T47D (cell line): Measurements from ENCODE around the gene ZDHHC19.
"Not testable (repeated sequence)": the region's sequence is repeated elsewhere in the genome, so short reads cannot be mapped to it uniquely, and the experiment has no call there.

ENCODE experiments used
- DNase-seq, 2 experiments: peaks; one replicate each; pipeline versions ENCODE4 v3.0.0 to v3.0.0-alpha.2; 2011 to 2012; ENCODE audit warnings: low read depth in 1 of 2, low spot score in 1 of 2
- JUND ChIP-seq: IDR thresholded peaks from 2 replicates; pipeline ENCODE4 v1.6.1; 2012; ENCODE audit warnings: low read depth
- in situ Hi-C: cut with HindIII; loops from 2 replicates; pipeline ENCODE4 v1.10.0; 2016; ENCODE audit warnings: low sequenced_read_pairs, low pct_unique_long_range_greater_than_20kb

ZDHHC19 gene

DNA sequence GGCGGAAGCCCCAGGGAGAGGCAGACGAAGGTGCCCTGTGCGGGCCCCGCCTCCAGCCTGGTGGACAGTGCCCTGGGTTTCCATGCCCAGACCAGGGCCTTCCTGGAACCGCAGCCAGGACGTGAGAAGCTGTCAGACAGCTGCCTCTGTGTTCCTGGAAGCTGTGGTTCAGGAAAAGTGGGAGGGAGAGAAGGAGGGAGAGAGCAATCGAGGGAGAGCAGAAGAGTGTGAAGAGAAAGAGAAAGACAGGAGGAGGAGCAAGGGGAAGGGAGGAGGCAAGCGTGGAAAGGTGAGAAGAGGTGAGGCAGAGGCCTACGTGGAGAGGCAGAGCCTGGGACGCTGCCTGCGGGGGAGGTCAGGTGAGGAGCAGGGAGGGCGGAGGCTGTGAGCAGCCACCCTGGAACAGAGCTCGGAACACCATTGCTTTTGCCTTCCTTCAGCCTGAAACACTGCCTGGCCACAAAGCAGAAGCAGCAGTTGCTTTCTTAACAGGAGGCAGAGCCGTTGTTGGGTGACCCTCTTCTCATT lies 18.6 kb downstream of the ZDHHC19 start:
- DNase-seq = peak in 1 of 2 experiments; percentile 93
- TF ChIP-seq JUND = no peak
- in situ Hi-C loops = no loop called here

DNA sequence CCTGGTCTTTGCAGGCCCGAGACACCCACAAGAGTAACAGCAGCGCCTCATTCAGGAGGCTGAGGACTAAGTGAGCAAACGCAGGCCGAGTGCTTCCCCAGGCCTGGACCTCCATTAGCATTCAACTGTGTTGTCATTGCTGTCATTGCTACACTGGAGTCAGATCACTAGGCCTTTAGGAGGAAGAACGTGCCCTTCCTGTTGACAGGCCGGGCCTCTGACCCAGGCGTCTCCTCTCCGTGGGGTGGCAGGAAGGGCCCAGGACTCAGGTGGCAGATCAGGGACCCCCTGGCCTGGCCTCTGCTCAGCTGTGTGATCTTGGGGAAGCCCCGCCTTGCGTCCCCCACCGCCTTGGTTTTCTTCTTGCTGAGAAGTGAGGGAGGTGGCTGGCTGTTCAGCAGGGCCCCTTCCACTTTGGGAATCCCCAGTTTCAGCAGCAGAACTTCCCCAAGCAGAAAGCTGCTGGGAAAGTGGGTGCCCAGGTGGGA lies 19.1 kb downstream of the ZDHHC19 start:
- DNase-seq = no peak
- TF ChIP-seq JUND = no peak
- in situ Hi-C loops = no loop called here

- in situ Hi-C loops = no loop called here
- no peak for DNase-seq
- TF ChIP-seq JUND = no peak
Measured at GRCh38 chr3:196189566-196190347, 21.4 kb downstream of the ZDHHC19 start.

- TF ChIP-seq JUND = no peak
- no peak for DNase-seq
- in situ Hi-C loops = no loop called here
Measured at GRCh38 chr3:196186651-196187573, 24.3 kb downstream of the ZDHHC19 start.

GRCh38 chr3:196184881-196185280 lies 26.3 kb downstream of the ZDHHC19 start:
- no peak for TF ChIP-seq JUND
- no peak for DNase-seq
- in situ Hi-C loops = no loop called here

- in situ Hi-C loops = not testable (repeated sequence)
Measured at GRCh38 chr3:196184169-196184432, 27.1 kb downstream of the ZDHHC19 start.

GRCh38 chr3:196181127-196181546 lies 30.1 kb downstream of the ZDHHC19 start:
- in situ Hi-C loops = no loop called here
- no peak for DNase-seq

More at GRCh38 chr3:196184169-196184432, 27.1 kb downstream of the ZDHHC19 start:
- DNase-seq = not testable (repeated sequence)

DNA sequence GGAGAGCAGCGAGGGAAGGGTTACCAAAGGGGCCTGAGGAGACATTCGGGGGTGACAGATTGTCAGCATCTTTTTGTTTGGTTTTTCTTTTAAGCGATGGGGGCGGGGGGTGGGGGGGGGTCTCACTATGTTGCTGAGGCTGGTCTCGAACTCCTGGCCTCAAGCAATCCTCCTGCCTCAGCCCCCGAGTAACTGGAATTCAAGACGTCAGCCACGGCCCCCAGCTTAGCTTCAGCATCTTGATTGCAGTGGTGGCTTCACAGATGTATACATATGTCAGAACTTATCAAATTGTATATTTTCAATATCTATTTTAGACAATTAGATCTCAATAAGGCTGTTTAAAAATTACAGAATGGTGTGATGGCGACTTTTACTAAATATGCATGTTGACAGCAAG lies 30.9 kb downstream of the ZDHHC19 start:
- no peak for TF ChIP-seq JUND
- in situ Hi-C loops = no loop called here
- DNase-seq = no peak

More at GRCh38 chr3:196181127-196181546, 30.1 kb downstream of the ZDHHC19 start:
- no peak for TF ChIP-seq JUND

- in situ Hi-C loops = loop anchor here (5.0 kb wide), 1 partner anchor 107 kb away; no protein-coding TSS in a partner anchor
- DNase-seq = no peak
- TF ChIP-seq JUND = no peak
Measured at GRCh38 chr3:196179380-196180308, 31.6 kb downstream of the ZDHHC19 start.

DNA sequence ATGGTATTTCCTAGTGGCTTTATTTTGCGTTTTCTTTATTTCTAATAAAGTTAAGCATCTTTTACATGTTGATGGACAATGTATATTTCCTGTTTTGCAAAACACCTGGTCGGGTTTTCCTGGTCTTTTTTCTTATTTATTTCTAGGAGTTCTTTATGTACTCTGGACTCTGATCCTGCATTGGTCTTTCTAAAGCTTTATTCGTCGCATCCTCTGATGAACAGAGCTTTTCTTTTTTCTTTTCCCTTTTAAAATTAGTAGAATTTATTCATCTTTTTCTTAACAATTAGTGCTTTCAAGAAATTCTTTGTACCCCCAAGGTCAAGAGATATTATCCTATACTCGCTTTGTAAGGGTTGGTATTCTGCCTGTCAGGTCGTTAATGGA lies 32.2 kb downstream of the ZDHHC19 start:
- in situ Hi-C loops = loop anchor here (5.0 kb wide), 1 partner anchor 107 kb away; no protein-coding TSS in a partner anchor
- no peak for DNase-seq
- TF ChIP-seq JUND = no peak

DNA sequence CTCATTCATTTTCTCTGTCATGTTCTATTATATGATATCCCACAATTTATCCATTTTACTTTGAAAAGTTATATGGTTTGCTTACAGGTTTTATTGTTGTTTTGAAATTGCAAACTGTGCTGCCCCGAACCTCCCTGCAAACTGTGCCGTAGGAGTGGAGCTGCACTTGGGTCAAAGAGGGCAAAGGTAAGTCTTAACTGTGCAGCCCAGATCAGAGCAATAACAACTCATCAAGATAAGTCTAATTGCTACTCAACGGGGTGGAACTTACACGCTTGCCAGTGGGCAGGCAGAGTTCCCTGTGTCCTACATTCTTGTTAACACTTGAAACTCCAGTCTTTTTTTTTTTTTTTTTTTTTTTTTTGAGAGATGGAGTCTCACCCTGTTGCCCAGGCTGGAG lies 33.2 kb downstream of the ZDHHC19 start:
- TF ChIP-seq JUND = no peak
- DNase-seq = no peak
- in situ Hi-C loops = loop anchor here (5.0 kb wide), 1 partner anchor 106 kb away; no protein-coding TSS in a partner anchor

GRCh38 chr3:196177567-196177966 lies 33.6 kb downstream of the ZDHHC19 start:
- no peak for TF ChIP-seq JUND
- in situ Hi-C loops = loop anchor here (5.0 kb wide), 1 partner anchor 105 kb away; no protein-coding TSS in a partner anchor
- DNase-seq = no peak
